Stimulated activated CD8-positive, alpha-beta memory T cell treated with anti-CD3 and anti-CD28 coated beads, Interleukin-2, amount 100 ng/mL, for 1 hour (primary cell): ENCODE data around the gene GPC3.

Experiments
- DNase-seq, 2 donors: peaks; one replicate each; pipeline ENCODE4 v3.0.0-alpha.2; 2020; ENCODE audit warnings: low read depth in 2 of 2

GPC3 gene

GRCh38 chrX:133601116-133601515 lies 384.3 kb downstream of the GPC3 start:
- DNase-seq: no peak

- DNase-seq: no peak
Measured at GRCh38 chrX:133600536-133600935, 384.9 kb downstream of the GPC3 start.

GRCh38 chrX:133598601-133599335 lies 386.6 kb downstream of the GPC3 start:
- DNase-seq: no peak

- no peak for DNase-seq
Measured at GRCh38 chrX:133594156-133594555, 391.2 kb downstream of the GPC3 start.

GRCh38 chrX:133593531-133593930 lies 391.9 kb downstream of the GPC3 start:
- no peak for DNase-seq

- DNase-seq: no peak
Measured at GRCh38 chrX:133590703-133591505, 394.5 kb downstream of the GPC3 start.

GRCh38 chrX:133588827-133589226 lies 396.6 kb downstream of the GPC3 start:
- DNase-seq: no peak

- DNase-seq: no peak
Measured at GRCh38 chrX:133587818-133588217, 397.6 kb downstream of the GPC3 start.

- DNase-seq: no peak
Measured at GRCh38 chrX:133587071-133587470, 398.3 kb downstream of the GPC3 start.

- no peak for DNase-seq
Measured at GRCh38 chrX:133586443-133586842, 399.0 kb downstream of the GPC3 start.

- DNase-seq: no peak
Measured at GRCh38 chrX:133583825-133584224, 401.6 kb downstream of the GPC3 start.

GRCh38 chrX:133580625-133581024 lies 404.8 kb downstream of the GPC3 start:
- no peak for DNase-seq

GRCh38 chrX:133579631-133580030 lies 405.8 kb downstream of the GPC3 start:
- DNase-seq: no peak

- DNase-seq: no peak
Measured at GRCh38 chrX:133576876-133577275, 408.5 kb downstream of the GPC3 start.

- DNase-seq: no peak
Measured at GRCh38 chrX:133575501-133576136, 409.8 kb downstream of the GPC3 start.

- DNase-seq: no peak
Measured at GRCh38 chrX:133574716-133575115, 410.7 kb downstream of the GPC3 start.

GRCh38 chrX:133570549-133570948 lies 414.8 kb downstream of the GPC3 start:
- DNase-seq: no peak

GRCh38 chrX:133569217-133569616 lies 416.2 kb downstream of the GPC3 start:
- DNase-seq: no peak

GRCh38 chrX:133568109-133568508 lies 417.3 kb downstream of the GPC3 start:
- no peak for DNase-seq

- no peak for DNase-seq
Measured at GRCh38 chrX:133566876-133567275, 418.5 kb downstream of the GPC3 start.

- DNase-seq: no peak
Measured at GRCh38 chrX:133563705-133564104, 421.7 kb downstream of the GPC3 start.

- DNase-seq: no peak
Measured at GRCh38 chrX:133561251-133561650, 424.1 kb downstream of the GPC3 start.

GRCh38 chrX:133559909-133560308 lies 425.5 kb downstream of the GPC3 start:
- no peak for DNase-seq
